ENCODE results near the gene OCLN. TPM values are rescaled to one million over a fixed set of nuclear protein-coding genes. Genes with fewer than 3 reads are reported as not detected.

OCLN gene
- total RNA-seq, 1 donor: 3.0 TPM

GRCh38 chr5:69516769-69517168 lies 24.2 kb downstream of the OCLN start:
- TF ChIP-seq CTCF (IDR thresholded peaks at IDR 0.05; ENCODE audit: insufficient read depth, low read length): no peak
- DNase-seq (ENCODE audit: low read depth): no peak

GRCh38 chr5:69517763-69518212 lies 25.2 kb downstream of the OCLN start:
- H3K4me3 ChIP-seq (ENCODE audit: low read depth, low read length): no peak overlapping the region
- TF ChIP-seq CTCF (IDR thresholded peaks at IDR 0.05; ENCODE audit: insufficient read depth, low read length): no peak
- DNase-seq (ENCODE audit: low read depth): peak; percentile 54

More at GRCh38 chr5:69516769-69517168, 24.2 kb downstream of the OCLN start:
- no peak overlapping the region for H3K4me3 ChIP-seq (ENCODE audit: low read depth, low read length)

- DNase-seq (ENCODE audit: low read depth): no peak
- no peak for TF ChIP-seq CTCF (IDR thresholded peaks at IDR 0.05; ENCODE audit: insufficient read depth, low read length)
- H3K4me3 ChIP-seq (ENCODE audit: low read depth, low read length): no peak overlapping the region
Measured at GRCh38 chr5:69519285-69519684, 26.7 kb downstream of the OCLN start.

GRCh38 chr5:69522035-69522434 lies 29.4 kb downstream of the OCLN start:
- H3K4me3 ChIP-seq (ENCODE audit: low read depth, low read length): no peak overlapping the region
- DNase-seq (ENCODE audit: low read depth): no peak
- TF ChIP-seq CTCF (IDR thresholded peaks at IDR 0.05; ENCODE audit: insufficient read depth, low read length): no peak

- DNase-seq (ENCODE audit: low read depth): no peak
- no peak for TF ChIP-seq CTCF (IDR thresholded peaks at IDR 0.05; ENCODE audit: insufficient read depth, low read length)
- H3K4me3 ChIP-seq (ENCODE audit: low read depth, low read length): no peak overlapping the region
Measured at GRCh38 chr5:69525490-69525889, 32.9 kb downstream of the OCLN start.

- no peak overlapping the region for H3K4me3 ChIP-seq (ENCODE audit: low read depth, low read length)
- no peak for TF ChIP-seq CTCF (IDR thresholded peaks at IDR 0.05; ENCODE audit: insufficient read depth, low read length)
- DNase-seq (ENCODE audit: low read depth): no peak
Measured at GRCh38 chr5:69526660-69527059, 34.1 kb downstream of the OCLN start.

- no peak overlapping the region for H3K4me3 ChIP-seq (ENCODE audit: low read depth, low read length)
- no peak for TF ChIP-seq CTCF (IDR thresholded peaks at IDR 0.05; ENCODE audit: insufficient read depth, low read length)
- DNase-seq (ENCODE audit: low read depth): no peak
Measured at GRCh38 chr5:69527128-69527770, 34.7 kb downstream of the OCLN start.

Measured in fibroblast of the aortic adventitia (primary cell).